ENCODE measurements around the gene TRIP11.

TRIP11 gene

DNA sequence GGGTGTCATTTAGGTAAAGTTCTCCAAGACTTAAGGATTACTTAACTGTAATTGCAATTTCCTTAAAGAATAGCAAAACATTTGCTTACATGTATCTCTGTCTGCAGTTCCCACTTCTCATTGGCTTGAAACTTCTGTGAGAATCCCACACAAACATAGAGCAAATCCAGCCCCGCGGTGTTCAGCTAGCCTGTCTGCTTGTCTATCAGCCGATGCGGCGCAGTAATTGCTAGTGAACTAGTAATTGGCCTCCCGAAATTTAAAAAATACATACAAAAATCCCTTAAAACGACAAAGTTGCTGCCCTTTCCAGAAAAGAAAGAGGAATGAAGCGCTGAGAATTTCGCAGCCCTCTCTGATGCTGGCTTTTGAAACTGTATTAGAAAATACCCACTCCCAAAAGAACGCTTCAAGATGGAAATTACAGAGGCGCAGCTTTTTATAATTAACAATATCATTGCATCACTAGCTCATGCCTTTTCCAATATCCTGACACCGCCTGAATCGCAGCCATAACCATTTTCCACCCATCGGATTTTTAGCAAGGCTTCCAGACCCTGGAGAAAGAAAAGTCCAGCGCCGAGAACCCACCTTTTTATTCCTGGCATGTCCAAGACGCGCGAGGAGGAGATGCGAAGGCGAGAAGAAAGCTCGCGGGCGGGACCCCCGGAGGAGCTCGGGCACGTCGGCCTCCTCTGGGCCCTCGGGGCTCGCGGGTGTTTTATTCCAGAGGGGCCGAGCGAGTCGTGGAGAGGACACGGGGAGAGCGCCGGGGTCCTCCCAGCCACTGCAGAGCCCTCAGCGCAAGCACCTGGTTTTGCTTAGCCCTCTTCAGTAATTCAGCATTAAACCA is 93.0 kb downstream of the TRIP11 start:
- no peaks in the 10 kb centered on the region for H3K36me3 ChIP-seq (replicated peaks; ENCODE audit: insufficient read depth, low read length)
- no peak overlapping the region for H3K4me3 ChIP-seq (ENCODE audit: low read length)
- H3K4me1 ChIP-seq (ENCODE audit: low read length), result no peaks in the 10 kb centered on the region
- no peaks in the 10 kb centered on the region for H3K9me2 ChIP-seq (replicated peaks; ENCODE audit: insufficient read depth, low read length)
- H3K4me2 ChIP-seq (ENCODE audit: low read depth, low read length), result no peak overlapping the region
- H4K20me1 ChIP-seq (ENCODE audit: insufficient read depth, low read length), result no peaks in the 10 kb centered on the region
- H3K79me2 ChIP-seq (ENCODE audit: low read length), result no peaks in the 10 kb centered on the region
- no peak overlapping the region for H2AFZ ChIP-seq (ENCODE audit: low read length)
- H3K9me3 ChIP-seq (replicated peaks; ENCODE audit: insufficient read depth, low read length), result no peaks in the 10 kb centered on the region
- DNase-seq, result no peak
- no peak overlapping the region for H3K9ac ChIP-seq (ENCODE audit: low read length)
- H3K27ac ChIP-seq (ENCODE audit: low read length), result no peak overlapping the region
- no peaks in the 10 kb centered on the region for H3F3A ChIP-seq (ENCODE audit: insufficient read depth, low read length)
- TF ChIP-seq, protein P1, sequence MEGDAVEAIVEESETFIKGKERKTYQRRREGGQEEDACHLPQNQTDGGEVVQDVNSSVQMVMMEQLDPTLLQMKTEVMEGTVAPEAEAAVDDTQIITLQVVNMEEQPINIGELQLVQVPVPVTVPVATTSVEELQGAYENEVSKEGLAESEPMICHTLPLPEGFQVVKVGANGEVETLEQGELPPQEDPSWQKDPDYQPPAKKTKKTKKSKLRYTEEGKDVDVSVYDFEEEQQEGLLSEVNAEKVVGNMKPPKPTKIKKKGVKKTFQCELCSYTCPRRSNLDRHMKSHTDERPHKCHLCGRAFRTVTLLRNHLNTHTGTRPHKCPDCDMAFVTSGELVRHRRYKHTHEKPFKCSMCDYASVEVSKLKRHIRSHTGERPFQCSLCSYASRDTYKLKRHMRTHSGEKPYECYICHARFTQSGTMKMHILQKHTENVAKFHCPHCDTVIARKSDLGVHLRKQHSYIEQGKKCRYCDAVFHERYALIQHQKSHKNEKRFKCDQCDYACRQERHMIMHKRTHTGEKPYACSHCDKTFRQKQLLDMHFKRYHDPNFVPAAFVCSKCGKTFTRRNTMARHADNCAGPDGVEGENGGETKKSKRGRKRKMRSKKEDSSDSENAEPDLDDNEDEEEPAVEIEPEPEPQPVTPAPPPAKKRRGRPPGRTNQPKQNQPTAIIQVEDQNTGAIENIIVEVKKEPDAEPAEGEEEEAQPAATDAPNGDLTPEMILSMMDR (IDR thresholded peaks at IDR 0.05; ENCODE audit: low read length), result no peak
- TF ChIP-seq EZH2 (optimal IDR thresholded peaks at IDR 0.05; ENCODE audit: low read depth, low read length), result no peak
- no peak for TF ChIP-seq EZH2phosphoT487 (IDR thresholded peaks at IDR 0.05; ENCODE audit: low read length)
- H3K27me3 ChIP-seq (replicated peaks; ENCODE audit: insufficient read depth, low read length), result no peaks in the 10 kb centered on the region

DNA sequence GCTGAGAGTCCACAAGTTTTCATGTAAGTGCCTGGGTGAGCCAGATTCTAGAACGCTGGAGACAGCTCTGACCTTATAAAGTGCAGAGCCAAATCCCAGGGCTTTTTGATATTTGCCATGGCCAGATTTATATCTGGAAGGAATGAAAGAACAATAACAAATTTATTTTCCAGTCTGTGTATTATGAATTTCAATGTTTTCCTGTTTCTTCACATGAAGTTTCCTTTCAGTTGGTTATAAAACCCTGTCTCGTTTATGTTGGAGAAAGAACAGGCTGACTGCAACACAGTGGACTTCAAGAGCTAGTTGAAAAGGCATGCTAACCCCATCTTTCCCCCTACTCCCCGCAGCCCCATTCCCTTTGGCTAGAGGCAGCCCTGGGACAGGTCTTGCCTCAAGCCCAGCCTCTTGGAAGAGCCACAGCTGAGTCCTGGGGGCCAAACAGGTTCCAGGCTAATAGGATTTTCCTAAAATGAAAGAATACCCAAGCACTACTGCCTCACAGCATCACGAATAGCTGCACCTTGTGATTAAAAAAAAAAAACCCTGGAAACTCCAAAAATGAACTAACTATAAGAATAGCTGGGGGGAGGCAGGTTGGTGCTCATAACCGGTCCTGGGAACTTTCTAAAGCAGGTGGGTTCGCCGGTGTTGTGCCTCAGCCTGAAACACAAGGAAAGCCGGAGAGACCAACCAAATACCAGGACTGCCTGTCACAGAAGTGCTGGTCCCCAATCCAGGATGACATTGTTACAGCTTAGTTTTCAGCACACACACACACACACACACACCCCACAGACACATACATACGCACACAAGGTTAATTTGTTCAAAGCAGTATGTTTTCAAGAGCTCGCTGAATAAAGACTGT is 93.9 kb downstream of the TRIP11 start:
- Histone ChIP-seq H3K4me2 (ENCODE audit: low read depth, low read length) (no peak overlapping the region), H3K4me3 (ENCODE audit: low read length) (no peak overlapping the region), H3K9ac (ENCODE audit: low read length) (no peak overlapping the region), H3K9me2 (replicated peaks; ENCODE audit: insufficient read depth, low read length) (no peaks in the 10 kb centered on the region), H3F3A (ENCODE audit: insufficient read depth, low read length) (no peaks in the 10 kb centered on the region), H3K9me3 (replicated peaks; ENCODE audit: insufficient read depth, low read length) (no peaks in the 10 kb centered on the region), H3K27ac (ENCODE audit: low read length) (no peak overlapping the region), H3K79me2 (ENCODE audit: low read length) (no peaks in the 10 kb centered on the region), H3K27me3 (replicated peaks; ENCODE audit: insufficient read depth, low read length) (no peaks in the 10 kb centered on the region), H2AFZ (ENCODE audit: low read length) (no peak overlapping the region), H3K4me1 (ENCODE audit: low read length) (no peaks in the 10 kb centered on the region), H4K20me1 (ENCODE audit: insufficient read depth, low read length) (no peaks in the 10 kb centered on the region), H3K36me3 (replicated peaks; ENCODE audit: insufficient read depth, low read length) (no peaks in the 10 kb centered on the region)
- no peak for DNase-seq
- TF ChIP-seq EZH2 (optimal IDR thresholded peaks at IDR 0.05; ENCODE audit: low read depth, low read length) (no peak), EZH2phosphoT487 (IDR thresholded peaks at IDR 0.05; ENCODE audit: low read length) (no peak)
- TF ChIP-seq, protein P1 (IDR thresholded peaks at IDR 0.05; ENCODE audit: low read length), result no peak

DNA sequence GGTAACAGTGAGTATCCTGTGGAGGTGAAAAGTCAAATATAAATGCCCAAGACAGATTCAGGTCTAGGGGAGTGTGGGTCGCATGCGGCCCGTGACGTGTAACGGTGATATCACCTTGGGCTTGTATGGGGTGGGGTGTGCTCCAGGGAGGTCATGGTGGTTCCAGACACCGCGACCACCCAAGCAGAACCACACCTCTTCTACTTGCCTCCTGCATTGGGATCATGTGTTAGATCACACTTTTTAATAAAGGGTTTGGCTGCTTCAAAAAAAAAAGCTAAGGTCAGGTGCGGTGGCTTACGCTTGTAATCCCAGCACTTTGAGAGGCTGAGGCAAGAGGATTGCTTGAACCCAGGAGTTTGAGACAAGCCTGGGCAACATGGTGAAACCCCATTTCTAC is 96.9 kb downstream of the TRIP11 start:
- no peak for TF ChIP-seq EZH2 (optimal IDR thresholded peaks at IDR 0.05; ENCODE audit: low read depth, low read length)
- TF ChIP-seq EZH2phosphoT487 (IDR thresholded peaks at IDR 0.05; ENCODE audit: low read length), result no peak
- TF ChIP-seq, protein P1 (IDR thresholded peaks at IDR 0.05; ENCODE audit: low read length), result no peak
- Histone ChIP-seq H4K20me1 (ENCODE audit: insufficient read depth, low read length) (no peaks in the 10 kb centered on the region), H3K9ac (ENCODE audit: low read length) (no peak overlapping the region), H3K4me1 (ENCODE audit: low read length) (no peaks in the 10 kb centered on the region), H3K9me3 (replicated peaks; ENCODE audit: insufficient read depth, low read length) (no peaks in the 10 kb centered on the region), H3K36me3 (replicated peaks; ENCODE audit: insufficient read depth, low read length) (no peaks in the 10 kb centered on the region), H3F3A (ENCODE audit: insufficient read depth, low read length) (no peaks in the 10 kb centered on the region), H3K27me3 (replicated peaks; ENCODE audit: insufficient read depth, low read length) (no peaks in the 10 kb centered on the region), H3K4me2 (ENCODE audit: low read depth, low read length) (no peak overlapping the region), H3K4me3 (ENCODE audit: low read length) (no peak overlapping the region), H2AFZ (ENCODE audit: low read length) (no peak overlapping the region), H3K79me2 (ENCODE audit: low read length) (no peaks in the 10 kb centered on the region), H3K9me2 (replicated peaks; ENCODE audit: insufficient read depth, low read length) (no peaks in the 10 kb centered on the region), H3K27ac (ENCODE audit: low read length) (no peak overlapping the region)
- DNase-seq, result no peak

Data from MM.1S (cell line).